Neural cell (in vitro differentiated cells): ENCODE results near the gene KRTAP10-5. TPM values are rescaled to one million over a fixed set of nuclear protein-coding genes. Genes with fewer than 3 reads are reported as not detected.

Experiments used
- H2AFZ ChIP-seq: fragments of 200-600, 300-800 bp; sonication (generic), shearing (Covaris generic); 2 replicates; pipeline ENCODE4 v1.6.0; 2014; ENCODE audit warnings: low read depth, mild to moderate bottlenecking, antibody characterized with exemption, low read length, moderate library complexity
- H3F3A ChIP-seq: fragments of 200-600 bp; shearing (Covaris generic); 2 replicates; pipeline ENCODE4 v1.6.1; 2016; ENCODE audit warnings: mild to moderate bottlenecking, moderate library complexity, mixed read lengths, antibody characterized with exemption, low read length; ENCODE audit not compliant: insufficient read depth, poor library complexity, severe bottlenecking
- H3K27ac ChIP-seq: fragments of 200-600, 300-800 bp; sonication (generic), shearing (Covaris generic); 2 replicates; pipeline ENCODE4 v1.5.1; 2014; ENCODE audit warnings: mild to moderate bottlenecking, low read length, moderate library complexity
- H3K27me3 ChIP-seq: fragments of 300-800, 200-600 bp; sonication (generic), shearing (Covaris generic); 2 replicates; pipeline ENCODE4 v1.6.0; 2014; ENCODE audit warnings: mild to moderate bottlenecking, low read depth, low read length, moderate library complexity; ENCODE audit not compliant: insufficient read depth
- H3K36me3 ChIP-seq: fragments of 300-800, 200-600 bp; sonication (generic), shearing (Covaris generic); 2 replicates; pipeline ENCODE4 v1.5.1; 2014; ENCODE audit warnings: mild to moderate bottlenecking, antibody characterized with exemption, low read length, moderate library complexity; ENCODE audit not compliant: insufficient read depth
- H3K4me2 ChIP-seq: fragments of 300-800, 200-600 bp; sonication (generic), shearing (Covaris generic); 2 replicates; pipeline ENCODE4 v1.6.0; 2014; ENCODE audit warnings: mild to moderate bottlenecking, low read length
- H3K4me3 ChIP-seq: fragments of 300-800, 200-600 bp; sonication (generic), shearing (Covaris generic); 2 replicates; pipeline ENCODE4 v1.5.1; 2014; ENCODE audit warnings: mild to moderate bottlenecking, low read length, moderate library complexity
- H3K79me2 ChIP-seq: fragments of 200-600 bp; shearing (Covaris generic); replicated peaks from 2 replicates; pipeline ENCODE4 v1.6.0; 2014; ENCODE audit warnings: mild to moderate bottlenecking, low read length, moderate library complexity; ENCODE audit not compliant: insufficient read depth
- H3K9ac ChIP-seq: fragments of 300-800, 200-600 bp; sonication (generic), shearing (Covaris generic); 2 replicates; pipeline ENCODE4 v1.6.1; 2016; ENCODE audit warnings: mild to moderate bottlenecking, low read length, mixed read lengths
- H3K9me2 ChIP-seq: fragments of 200-600 bp; shearing (Covaris generic); 2 replicates; pipeline ENCODE4 v1.6.1; 2016; ENCODE audit warnings: mild to moderate bottlenecking, low read length, mixed read lengths; ENCODE audit not compliant: insufficient read depth
- H3K9me3 ChIP-seq: fragments of 200-600, 300-800 bp; sonication (generic), shearing (Covaris generic); 2 replicates; pipeline ENCODE4 v1.6.1; 2016; ENCODE audit warnings: mild to moderate bottlenecking, mixed run types, low read length, moderate library complexity, mixed read lengths
- H4K20me1 ChIP-seq: fragments of 200-600 bp; shearing (Covaris generic); 2 replicates; pipeline ENCODE4 v1.6.1; 2016; ENCODE audit warnings: mild to moderate bottlenecking, mixed run types; ENCODE audit not compliant: insufficient read depth
- EP300 ChIP-seq: fragments of 450-650 bp; conservative IDR thresholded peaks from 2 replicates; pipeline ENCODE4 v1.6.1; 2014; ENCODE audit warnings: antibody characterized with exemption, mild to moderate bottlenecking, moderate library complexity; ENCODE audit not compliant: poor library complexity, severe bottlenecking
- EZH2 ChIP-seq: fragments of 200-600, 300-800 bp; shearing (Covaris generic), sonication (generic); IDR thresholded peaks from 2 replicates; pipeline ENCODE4 v1.6.1; 2014; ENCODE audit warnings: antibody characterized with exemption, low read length, borderline replicate concordance, mild to moderate bottlenecking; ENCODE audit not compliant: insufficient read depth, poor library complexity, severe bottlenecking
- MXI1 ChIP-seq: fragments of 450-650 bp; conservative IDR thresholded peaks from 2 replicates; pipeline ENCODE4 v1.6.1; 2014; ENCODE audit warnings: antibody characterized with exemption, mild to moderate bottlenecking; ENCODE audit not compliant: poor library complexity, severe bottlenecking
- POLR2AphosphoS5 ChIP-seq: IDR thresholded peaks from 2 replicates; pipeline ENCODE4 v1.6.1; 2012
- RAD21 ChIP-seq: fragments of 450-650 bp; conservative IDR thresholded peaks from 2 replicates; pipeline ENCODE4 v1.6.1; 2014; ENCODE audit warnings: antibody characterized with exemption, mild to moderate bottlenecking, moderate library complexity
- REST ChIP-seq: IDR thresholded peaks from 2 replicates; pipeline ENCODE4 v1.6.1; 2012; ENCODE audit warnings: borderline replicate concordance
- SMC3 ChIP-seq: fragments of 450-650 bp; conservative IDR thresholded peaks from 2 replicates; pipeline ENCODE4 v1.6.1; 2014; ENCODE audit warnings: antibody characterized with exemption, mild to moderate bottlenecking, moderate library complexity; ENCODE audit not compliant: poor library complexity
- TAF1 ChIP-seq: IDR thresholded peaks from 2 replicates; pipeline ENCODE4 v1.6.1; 2012; ENCODE audit warnings: low read depth
- polyA plus RNA-seq: library from polyadenylated mRNA; depleted of rRNA; stranded (reverse); fragments of >200 nt; gene quantifications from 2 replicates; pipeline ENCODE4 v1.2.3, GENCODE V29; 2014
- TF ChIP-seq, protein P1 (sequence below): fragments of 450-650 bp; IDR thresholded peaks from 2 replicates; pipeline ENCODE4 v1.5.1; 2014; ENCODE audit warnings: antibody characterized with exemption, mild to moderate bottlenecking, moderate library complexity; ENCODE audit not compliant: poor library complexity, severe bottlenecking

The KRTAP10-5 gene
- polyA plus RNA-seq, 1 donor from 2014 or later = not detected

GRCh38 chr21:44571296-44571695 lies 9.1 kb downstream of the KRTAP10-5 start:
- H3K27me3 ChIP-seq = no peaks in the 10 kb centered on the region
- H2AFZ ChIP-seq = no peak overlapping the region
- no peaks in the 10 kb centered on the region for H3K9me2 ChIP-seq
- H3F3A ChIP-seq = no peaks in the 10 kb centered on the region
- no peak overlapping the region for H3K4me2 ChIP-seq
- H3K36me3 ChIP-seq = no peaks in the 10 kb centered on the region
- TF ChIP-seq RAD21 (no peak), TAF1 (no peak), SMC3 (no peak), EZH2 (no peak), EP300 (no peak), REST (no peak), MXI1 (no peak), POLR2AphosphoS5 (no peak)
- TF ChIP-seq, protein P1, sequence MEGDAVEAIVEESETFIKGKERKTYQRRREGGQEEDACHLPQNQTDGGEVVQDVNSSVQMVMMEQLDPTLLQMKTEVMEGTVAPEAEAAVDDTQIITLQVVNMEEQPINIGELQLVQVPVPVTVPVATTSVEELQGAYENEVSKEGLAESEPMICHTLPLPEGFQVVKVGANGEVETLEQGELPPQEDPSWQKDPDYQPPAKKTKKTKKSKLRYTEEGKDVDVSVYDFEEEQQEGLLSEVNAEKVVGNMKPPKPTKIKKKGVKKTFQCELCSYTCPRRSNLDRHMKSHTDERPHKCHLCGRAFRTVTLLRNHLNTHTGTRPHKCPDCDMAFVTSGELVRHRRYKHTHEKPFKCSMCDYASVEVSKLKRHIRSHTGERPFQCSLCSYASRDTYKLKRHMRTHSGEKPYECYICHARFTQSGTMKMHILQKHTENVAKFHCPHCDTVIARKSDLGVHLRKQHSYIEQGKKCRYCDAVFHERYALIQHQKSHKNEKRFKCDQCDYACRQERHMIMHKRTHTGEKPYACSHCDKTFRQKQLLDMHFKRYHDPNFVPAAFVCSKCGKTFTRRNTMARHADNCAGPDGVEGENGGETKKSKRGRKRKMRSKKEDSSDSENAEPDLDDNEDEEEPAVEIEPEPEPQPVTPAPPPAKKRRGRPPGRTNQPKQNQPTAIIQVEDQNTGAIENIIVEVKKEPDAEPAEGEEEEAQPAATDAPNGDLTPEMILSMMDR = no peak
- no peak overlapping the region for H3K9ac ChIP-seq
- no peaks in the 10 kb centered on the region for H3K79me2 ChIP-seq
- H3K4me3 ChIP-seq = no peak overlapping the region
- peaks cover 10% of the 10 kb centered on the region for H3K9me3 ChIP-seq
- H3K27ac ChIP-seq = no peak overlapping the region
- H4K20me1 ChIP-seq = no peaks in the 10 kb centered on the region

- Histone ChIP-seq H4K20me1 (no peaks in the 10 kb centered on the region), H3K36me3 (no peaks in the 10 kb centered on the region), H2AFZ (no peak overlapping the region), H3K9me2 (no peaks in the 10 kb centered on the region), H3K27ac (no peak overlapping the region), H3K9ac (no peak overlapping the region), H3K9me3 (peaks cover 10% of the 10 kb centered on the region), H3K4me2 (no peak overlapping the region), H3K27me3 (no peaks in the 10 kb centered on the region), H3K4me3 (no peak overlapping the region), H3K79me2 (no peaks in the 10 kb centered on the region), H3F3A (no peaks in the 10 kb centered on the region)
- TF ChIP-seq POLR2AphosphoS5 (no peak), MXI1 (no peak), EP300 (no peak), EZH2 (no peak), TAF1 (no peak), RAD21 (no peak), SMC3 (no peak), REST (no peak)
- TF ChIP-seq, protein P1 = no peak
Measured at GRCh38 chr21:44569861-44570517, 10.4 kb downstream of the KRTAP10-5 start.
